ENCODE measurements around the gene OR11A1.

- TF ChIP-seq CTCF (IDR thresholded peaks at IDR 0.05; ENCODE audit: insufficient read depth, low read depth, low read length) (no peak), EZH2 (IDR thresholded peaks at IDR 0.05; ENCODE audit: insufficient read depth, low read length) (no peak)
Observed at GRCh38 chr6:29395331-29395730, 61.5 kb downstream of the OR11A1 start, which contains the start of gene OR12D2.

All from astrocyte (in vitro differentiated cells and primary cell).